T-helper 22 cell (primary cell): ENCODE measurements around the gene UBE2E2.

Experiments
- DNase-seq: peaks from one replicate; pipeline ENCODE4 v3.0.0-alpha.2; 2020; ENCODE audit warnings: low read depth

The UBE2E2 gene

GRCh38 chr3:23241256-23241655 lies 38.1 kb downstream of the UBE2E2 start:
- no peak for DNase-seq

- DNase-seq = no peak
Observed at GRCh38 chr3:23242106-23242505, 39.0 kb downstream of the UBE2E2 start.

- DNase-seq = no peak
Observed at GRCh38 chr3:23244324-23245041, 41.4 kb downstream of the UBE2E2 start.

GRCh38 chr3:23246651-23247050 lies 43.5 kb downstream of the UBE2E2 start:
- DNase-seq = no peak

DNA sequence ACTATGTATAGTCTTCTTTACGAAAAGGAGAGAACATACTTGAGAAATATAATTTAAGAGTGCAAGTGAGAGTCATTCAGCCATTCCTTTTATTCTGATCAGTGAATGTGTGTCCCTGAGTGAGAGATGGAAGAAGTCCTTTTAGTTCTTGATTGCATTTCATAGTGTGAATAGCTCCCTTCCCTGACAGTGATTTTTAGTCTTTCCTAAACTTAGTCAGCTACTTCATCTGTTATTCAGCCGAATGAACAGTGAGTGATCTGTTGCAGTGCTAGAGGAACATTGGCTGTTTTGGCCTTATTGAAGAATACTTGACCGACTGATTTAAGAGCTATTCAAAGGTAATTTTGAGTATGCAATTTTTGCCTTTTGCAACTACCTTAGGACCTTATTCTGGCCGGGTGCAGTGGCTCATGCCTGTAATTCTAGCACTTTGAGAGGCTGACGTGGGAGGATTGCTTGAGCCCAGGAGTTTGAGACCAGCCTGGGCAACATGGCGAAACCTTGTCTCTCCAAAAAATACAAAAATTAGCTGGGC lies 45.5 kb downstream of the UBE2E2 start:
- no peak for DNase-seq

DNA sequence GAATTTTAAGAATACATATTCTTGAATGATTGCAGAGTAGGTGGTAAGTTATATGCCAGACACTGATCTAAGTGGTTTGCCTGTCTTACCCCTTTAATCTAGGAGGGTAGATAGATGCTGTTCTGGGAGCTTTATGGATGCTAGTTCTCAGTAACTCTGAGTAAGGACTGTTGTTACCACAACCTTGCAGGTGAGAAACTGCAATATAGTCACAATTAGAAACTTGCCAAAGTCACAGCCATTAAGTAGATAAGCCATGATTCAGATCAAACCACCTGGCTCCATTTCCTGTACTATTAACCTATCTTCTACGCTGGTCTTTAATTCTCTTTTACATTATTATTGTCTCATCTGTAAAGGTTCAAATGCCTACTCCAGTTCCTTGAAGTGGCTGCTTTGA lies 46.8 kb downstream of the UBE2E2 start:
- DNase-seq = no peak

- DNase-seq = no peak
Observed at GRCh38 chr3:23252122-23252521, 49.0 kb downstream of the UBE2E2 start.

DNA sequence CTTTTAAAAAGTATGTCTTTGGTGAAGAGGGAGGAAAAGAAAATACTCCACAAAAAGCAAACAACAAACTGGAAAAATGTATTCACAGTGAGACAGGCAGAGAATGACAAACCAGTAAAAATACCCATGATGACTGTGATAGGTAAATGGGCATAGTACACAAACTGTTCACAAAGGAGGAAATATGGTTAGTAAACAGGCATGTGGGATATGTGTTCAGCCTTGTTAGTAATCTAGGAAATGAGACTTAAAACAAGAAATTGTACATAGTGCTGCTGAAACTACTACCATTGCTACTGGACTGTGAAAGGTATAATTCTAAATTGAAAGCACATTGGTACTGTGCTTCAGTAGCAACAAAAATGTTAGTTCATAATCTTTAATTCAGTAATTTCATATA lies 50.1 kb downstream of the UBE2E2 start:
- DNase-seq = no peak

DNA sequence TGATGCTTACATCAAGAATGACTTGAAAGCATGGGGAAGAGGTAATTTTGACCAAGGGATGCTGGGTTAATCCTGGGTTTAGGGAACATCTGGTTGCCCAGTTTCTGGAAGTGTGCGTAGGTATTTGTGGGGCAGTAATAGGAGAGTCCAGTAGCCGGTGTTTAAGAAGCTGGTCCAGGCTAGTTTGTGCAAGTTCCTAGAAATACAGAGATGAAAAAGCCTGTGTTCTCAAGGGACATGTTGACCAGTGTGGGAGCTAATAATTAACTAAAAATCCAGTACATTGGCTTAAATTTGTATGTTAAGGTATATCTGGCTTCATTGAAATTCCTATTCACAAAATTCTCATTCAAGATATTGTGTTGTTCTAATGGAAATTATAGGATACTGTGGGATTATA lies 51.2 kb downstream of the UBE2E2 start:
- DNase-seq = no peak

- DNase-seq = no peak
Observed at GRCh38 chr3:23254835-23255234, 51.7 kb downstream of the UBE2E2 start.

DNA sequence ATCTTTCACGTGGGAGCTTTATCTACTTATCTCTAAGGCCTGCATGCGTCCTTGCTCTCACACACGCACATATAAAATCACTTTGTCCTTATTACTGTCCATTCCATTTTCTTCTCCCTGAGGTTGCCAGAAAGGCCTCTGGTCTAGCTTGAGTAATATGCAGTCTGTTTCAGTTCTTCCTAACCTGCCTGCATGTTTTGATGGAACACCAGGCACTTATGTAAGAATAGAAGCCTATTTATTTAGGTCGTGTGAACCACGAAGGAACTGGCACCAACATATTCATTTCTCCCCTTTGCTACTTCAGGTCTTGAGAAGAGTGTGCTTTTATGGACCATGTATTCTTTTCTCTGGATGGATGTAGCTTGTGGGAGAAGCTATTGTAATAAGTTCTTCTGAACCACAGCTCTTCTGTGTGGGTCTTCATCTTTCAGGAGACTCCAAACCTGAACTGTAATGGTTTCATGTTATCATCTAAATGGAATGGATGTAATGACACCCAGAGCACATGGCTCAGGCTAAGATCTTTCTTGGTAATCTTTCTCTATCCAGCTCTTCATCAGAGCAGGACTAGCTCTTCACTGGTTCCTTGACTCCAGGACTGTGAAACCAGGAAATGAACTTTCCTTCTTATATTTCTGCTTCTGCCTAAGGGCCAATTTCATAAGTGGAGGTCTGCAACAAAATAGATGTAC lies 53.8 kb downstream of the UBE2E2 start:
- DNase-seq = no peak

- no peak for DNase-seq
Observed at GRCh38 chr3:23258110-23258509, 55.0 kb downstream of the UBE2E2 start.

DNA sequence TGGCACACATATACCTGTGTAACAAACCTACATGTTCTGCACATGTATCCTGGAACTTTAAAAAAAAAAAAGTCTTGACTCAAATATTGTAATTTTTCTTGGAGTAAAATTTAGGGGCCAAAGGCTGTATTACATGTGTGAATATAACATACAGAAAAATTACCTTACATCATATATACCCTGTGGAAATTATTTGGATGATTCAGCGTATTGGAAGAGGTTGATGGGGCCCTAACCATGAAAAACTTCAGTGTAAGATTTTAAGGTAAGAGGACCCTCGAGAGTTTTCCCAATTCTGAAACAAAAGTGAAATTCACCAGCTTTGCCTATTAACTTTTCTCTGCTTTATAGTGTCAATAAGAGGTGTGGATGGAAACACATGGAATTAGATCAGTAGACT lies 56.4 kb downstream of the UBE2E2 start:
- no peak for DNase-seq

DNA sequence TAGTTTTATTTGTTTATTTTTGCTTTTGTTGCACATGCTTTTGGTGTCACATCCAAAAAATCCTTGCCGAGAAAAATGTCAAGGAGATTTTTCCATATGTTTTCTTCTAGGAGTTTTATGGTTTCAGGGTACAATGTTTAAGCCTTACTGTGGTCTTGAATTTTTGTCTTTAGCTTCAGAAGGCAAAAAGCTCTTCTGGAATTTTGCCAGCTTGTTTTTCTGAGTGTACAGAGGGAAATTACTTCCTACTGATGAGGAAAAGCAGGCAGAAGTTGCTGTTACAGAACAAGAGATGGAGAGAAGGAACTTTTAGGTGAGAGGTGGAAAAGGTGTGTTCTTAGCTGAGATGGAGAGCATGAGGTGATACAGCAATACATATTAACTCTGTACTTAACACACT lies 59.6 kb downstream of the UBE2E2 start:
- no peak for DNase-seq

GRCh38 chr3:23263796-23264195 lies 60.7 kb downstream of the UBE2E2 start:
- no peak for DNase-seq

DNA sequence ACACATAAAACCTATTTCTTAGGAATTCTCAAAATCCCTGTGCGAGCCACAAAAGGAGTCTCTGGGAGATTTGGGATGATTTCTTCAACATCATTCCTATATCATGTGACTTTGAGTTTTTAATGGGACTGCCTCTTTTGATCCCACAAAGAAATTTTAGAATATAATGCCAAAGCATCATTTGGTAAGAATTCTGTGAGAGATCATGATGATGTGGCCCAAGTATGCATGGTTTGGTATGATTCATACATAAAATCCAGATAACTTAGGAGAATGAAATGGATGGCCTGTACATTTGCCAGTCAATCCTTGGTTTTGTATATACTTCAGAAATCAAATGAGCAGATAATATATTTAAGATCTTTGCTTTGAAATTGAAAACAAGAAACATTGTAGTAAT lies 61.3 kb downstream of the UBE2E2 start:
- DNase-seq = no peak

DNA sequence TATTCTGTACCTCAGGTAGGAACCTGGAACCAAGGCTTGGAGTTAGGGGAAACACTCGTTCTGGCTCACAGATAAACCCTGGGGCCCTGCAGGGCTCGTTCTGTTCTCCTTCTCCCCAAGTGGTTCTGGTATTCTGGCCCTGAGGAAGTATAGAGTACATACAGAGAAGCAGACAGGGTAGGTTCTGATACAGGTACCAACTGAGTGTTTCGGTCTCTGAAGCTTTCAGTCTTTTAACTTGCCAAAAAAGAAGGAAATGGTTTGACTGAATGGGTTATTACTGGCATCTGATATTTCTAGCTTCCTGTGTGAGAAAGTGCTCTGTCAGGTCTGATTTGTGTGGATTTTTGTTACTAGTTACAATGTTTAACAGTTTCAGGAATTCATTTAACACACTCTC lies 67.3 kb downstream of the UBE2E2 start:
- DNase-seq = no peak

DNA sequence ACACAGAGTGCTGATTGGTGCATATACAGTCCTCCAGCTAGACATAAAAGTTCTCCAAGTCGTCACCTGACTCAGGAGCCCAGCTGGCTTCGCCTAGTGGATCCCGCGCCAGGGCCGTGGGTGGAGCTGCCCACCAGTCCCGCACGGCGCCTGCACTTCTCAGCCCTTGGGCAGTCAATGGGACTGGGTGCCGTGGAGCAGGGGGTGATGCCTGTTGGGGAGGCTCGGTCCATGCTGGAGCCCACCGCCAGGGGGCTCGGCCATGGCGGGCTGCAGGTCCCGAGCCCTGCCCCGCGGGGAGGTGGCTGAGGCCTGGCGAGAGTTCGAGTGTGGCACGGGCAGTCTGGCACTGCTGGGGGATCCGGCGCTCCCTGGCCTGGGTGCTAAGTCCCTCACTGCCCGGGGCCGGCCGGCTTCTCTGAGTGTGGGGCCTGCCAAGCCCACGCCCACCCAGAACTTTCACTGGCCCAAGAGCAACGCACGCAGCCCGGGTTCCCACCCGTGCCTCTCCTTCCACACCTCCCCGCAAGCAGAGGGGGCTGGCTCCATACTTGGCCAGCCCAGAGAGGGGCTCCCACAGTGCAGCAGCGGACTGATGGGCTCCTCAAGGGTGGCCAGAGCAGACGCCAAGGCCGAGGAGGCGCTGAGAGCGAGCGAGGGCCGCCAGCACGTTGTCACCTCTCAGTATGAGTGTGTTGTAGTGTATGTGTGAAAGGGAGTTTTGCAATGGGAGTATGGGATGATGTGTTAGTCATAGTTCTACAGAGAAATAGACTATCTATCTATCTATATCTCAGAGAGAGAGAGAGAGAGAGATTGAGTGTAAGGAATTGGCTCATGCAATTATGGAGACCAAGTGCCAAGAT lies 69.0 kb downstream of the UBE2E2 start:
- DNase-seq = no peak

GRCh38 chr3:23272820-23273219 lies 69.7 kb downstream of the UBE2E2 start:
- no peak for DNase-seq

DNA sequence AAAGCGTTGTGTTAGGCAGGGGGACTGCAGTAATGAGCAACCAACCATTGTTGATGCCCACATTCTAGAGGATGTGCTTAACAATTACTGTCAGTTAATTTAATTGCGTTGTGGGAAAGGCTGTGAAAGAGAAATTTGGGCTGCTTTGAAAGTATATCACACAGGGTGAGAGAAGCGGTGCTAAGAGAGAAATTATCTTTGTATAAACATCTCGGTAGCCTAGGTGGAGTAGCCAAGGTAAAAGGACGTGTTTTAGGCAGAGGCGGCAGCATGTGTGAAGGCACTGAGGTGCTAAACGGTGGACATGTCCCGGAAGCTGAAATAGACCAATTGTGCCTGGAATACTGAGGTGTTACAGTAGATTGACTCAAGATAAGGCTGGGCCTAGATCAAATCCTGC lies 71.9 kb downstream of the UBE2E2 start:
- no peak for DNase-seq

DNA sequence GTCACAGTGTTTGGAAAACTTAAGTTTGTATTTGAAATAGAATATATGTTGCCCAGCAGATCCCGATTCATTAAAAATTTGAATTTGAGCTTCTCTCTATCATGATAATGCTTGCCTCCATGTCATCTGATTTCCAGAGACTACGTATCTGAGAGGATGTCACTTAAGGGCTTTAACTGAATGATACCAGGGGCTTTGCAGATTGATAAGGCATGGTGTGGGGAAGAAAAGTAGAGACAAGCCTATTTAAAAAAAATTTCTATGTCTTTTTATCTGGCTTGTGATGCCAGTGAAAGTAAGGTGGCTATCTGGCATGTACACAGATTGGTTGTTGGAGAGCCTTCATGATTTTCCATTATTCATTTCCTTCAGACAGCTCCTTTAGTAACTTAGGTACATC lies 72.7 kb downstream of the UBE2E2 start:
- DNase-seq = no peak

GRCh38 chr3:23276913-23277658 lies 74.0 kb downstream of the UBE2E2 start:
- DNase-seq = no peak
